ENCODE measurements around the gene SPTSSB. TPM values are rescaled to one million over a fixed set of nuclear protein-coding genes. Genes with fewer than 3 reads are reported as not detected.

SPTSSB gene
- total RNA-seq, 2 experiments from 2014 or later, result not detected

DNA sequence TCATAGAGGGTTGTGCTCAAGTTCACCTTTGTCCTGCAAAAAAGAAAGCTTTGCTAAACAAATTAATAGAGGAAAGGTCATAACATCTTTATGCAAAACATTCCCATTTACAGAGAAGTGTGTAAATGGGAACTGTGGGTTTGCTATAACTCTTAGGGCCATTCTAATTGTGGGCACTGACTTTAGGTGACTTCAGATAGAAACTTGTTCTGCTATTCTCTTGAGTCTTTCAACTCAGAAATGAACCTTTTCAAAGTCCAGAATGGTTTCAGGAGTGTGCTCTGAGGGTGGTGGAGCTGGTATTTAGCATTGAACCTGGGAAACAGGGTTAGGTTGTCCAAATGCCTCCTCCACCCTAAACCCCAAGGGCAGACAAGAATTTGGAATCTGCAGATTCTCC, 34.0 kb downstream of the SPTSSB start:
- POLR2A ChIA-PET, result interaction anchor here (0.7 kb wide), 1 partner anchor 1540 kb away, joined by 3 read pairs; no protein-coding TSS in a partner anchor
- CTCF ChIA-PET (ENCODE audit: unreplicated experiment), result no interaction called here
- no peak overlapping the region for H3K4me2 ChIP-seq (ENCODE audit: low read length)

DNA sequence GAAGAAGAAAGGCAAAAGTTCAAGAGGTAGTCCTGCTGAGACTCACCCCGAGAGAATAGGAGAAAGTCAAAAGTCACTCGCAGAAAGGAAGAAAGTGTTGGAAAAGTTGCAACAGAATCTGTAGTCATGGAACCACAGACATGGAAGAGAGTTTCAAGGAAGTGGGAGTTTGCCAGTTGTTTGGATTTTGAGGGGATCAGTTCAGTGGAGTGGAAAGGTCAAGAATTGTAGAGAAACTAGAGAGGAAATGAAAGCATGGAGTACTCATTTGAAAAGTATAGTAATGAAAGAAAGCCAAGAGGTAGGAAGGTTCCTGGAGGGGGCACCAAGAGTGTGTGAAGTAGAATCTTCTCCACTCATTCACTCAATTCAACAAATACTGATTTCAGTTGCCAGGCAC, 34.7 kb downstream of the SPTSSB start:
- Histone ChIP-seq H4K20me1 (ENCODE audit: insufficient read depth, low read length) (no peaks in the 10 kb centered on the region), H3K4me1 (ENCODE audit: insufficient read depth, low read length, poor library complexity, severe bottlenecking) (no peaks in the 10 kb centered on the region), H3K9me3 (ENCODE audit: low read length) (no peaks in the 10 kb centered on the region), H3K27ac (ENCODE audit: low read depth, low read length, poor library complexity, severe bottlenecking) (no peak overlapping the region), H3K79me2 (ENCODE audit: insufficient read depth, low read depth, low read length) (no peaks in the 10 kb centered on the region), H3K36me3 (ENCODE audit: insufficient read depth, low read length) (no peaks in the 10 kb centered on the region), H3K4me2 (ENCODE audit: low read length) (no peak overlapping the region), H3K4me3 (ENCODE audit: low read depth, low read length, poor library complexity, severe bottlenecking) (no peak overlapping the region), H3K9me2 (ENCODE audit: insufficient read depth, low read length) (no peaks in the 10 kb centered on the region), H2AFZ (ENCODE audit: low read length) (no peak overlapping the region)
- TF ChIP-seq, protein P1, sequence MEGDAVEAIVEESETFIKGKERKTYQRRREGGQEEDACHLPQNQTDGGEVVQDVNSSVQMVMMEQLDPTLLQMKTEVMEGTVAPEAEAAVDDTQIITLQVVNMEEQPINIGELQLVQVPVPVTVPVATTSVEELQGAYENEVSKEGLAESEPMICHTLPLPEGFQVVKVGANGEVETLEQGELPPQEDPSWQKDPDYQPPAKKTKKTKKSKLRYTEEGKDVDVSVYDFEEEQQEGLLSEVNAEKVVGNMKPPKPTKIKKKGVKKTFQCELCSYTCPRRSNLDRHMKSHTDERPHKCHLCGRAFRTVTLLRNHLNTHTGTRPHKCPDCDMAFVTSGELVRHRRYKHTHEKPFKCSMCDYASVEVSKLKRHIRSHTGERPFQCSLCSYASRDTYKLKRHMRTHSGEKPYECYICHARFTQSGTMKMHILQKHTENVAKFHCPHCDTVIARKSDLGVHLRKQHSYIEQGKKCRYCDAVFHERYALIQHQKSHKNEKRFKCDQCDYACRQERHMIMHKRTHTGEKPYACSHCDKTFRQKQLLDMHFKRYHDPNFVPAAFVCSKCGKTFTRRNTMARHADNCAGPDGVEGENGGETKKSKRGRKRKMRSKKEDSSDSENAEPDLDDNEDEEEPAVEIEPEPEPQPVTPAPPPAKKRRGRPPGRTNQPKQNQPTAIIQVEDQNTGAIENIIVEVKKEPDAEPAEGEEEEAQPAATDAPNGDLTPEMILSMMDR (conservative IDR thresholded peaks at IDR 0.05; ENCODE audit: low read length), result no peak
- no peak for TF ChIP-seq EZH2phosphoT487 (IDR thresholded peaks at IDR 0.05; ENCODE audit: borderline replicate concordance, low read depth, low read length)
- no peak for DNase-seq (ENCODE audit: low spot score)
- no TSS peak for BruUV-seq (replicated peaks)
- ChIA-PET CTCF (ENCODE audit: unreplicated experiment) (no interaction called here), POLR2A (interaction anchor here (1.1 kb wide), 1 partner anchor 9 kb away, joined by 3 read pairs; no protein-coding TSS in a partner anchor)
- intact Hi-C loops (cut with micrococcal nuclease; ENCODE audit: unreplicated experiment), result no loop called here

More for the DNA sequence above, 34.0 kb downstream of the SPTSSB start:
- Histone ChIP-seq H3K4me3 (ENCODE audit: low read depth, low read length, poor library complexity, severe bottlenecking) (no peak overlapping the region), H2AFZ (ENCODE audit: low read length) (no peak overlapping the region), H3K4me1 (ENCODE audit: insufficient read depth, low read length, poor library complexity, severe bottlenecking) (no peaks in the 10 kb centered on the region), H3K27ac (ENCODE audit: low read depth, low read length, poor library complexity, severe bottlenecking) (no peak overlapping the region), H3K9me2 (ENCODE audit: insufficient read depth, low read length) (no peaks in the 10 kb centered on the region), H3K79me2 (ENCODE audit: insufficient read depth, low read depth, low read length) (no peaks in the 10 kb centered on the region), H3K9me3 (ENCODE audit: low read length) (no peaks in the 10 kb centered on the region), H4K20me1 (ENCODE audit: insufficient read depth, low read length) (no peaks in the 10 kb centered on the region), H3K36me3 (ENCODE audit: insufficient read depth, low read length) (no peaks in the 10 kb centered on the region)
- intact Hi-C loops (cut with micrococcal nuclease; ENCODE audit: unreplicated experiment), result no loop called here
- BruUV-seq (replicated peaks), result no TSS peak
- DNase-seq (ENCODE audit: low spot score), result no peak
- TF ChIP-seq, protein P1 (conservative IDR thresholded peaks at IDR 0.05; ENCODE audit: low read length), result no peak
- no peak for TF ChIP-seq EZH2phosphoT487 (IDR thresholded peaks at IDR 0.05; ENCODE audit: borderline replicate concordance, low read depth, low read length)

DNA sequence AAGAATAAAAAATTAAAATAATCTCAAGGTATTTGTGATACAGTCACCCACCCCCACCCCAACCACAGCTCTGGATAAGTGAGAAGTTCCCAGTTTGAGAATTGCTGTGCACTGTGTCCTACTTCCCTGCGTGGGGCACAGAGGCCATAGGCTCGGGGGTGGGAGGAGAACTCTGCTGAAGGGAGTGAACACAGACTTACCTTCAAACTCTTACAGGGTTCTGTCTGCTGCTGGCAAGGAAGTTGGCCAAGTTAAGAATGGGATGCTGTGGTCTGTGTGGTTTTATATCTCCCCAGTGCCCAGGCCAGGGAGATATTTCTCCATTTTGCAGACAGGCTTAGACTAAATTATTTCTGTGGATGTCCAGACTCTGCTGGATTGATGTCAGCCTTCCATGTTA, 37.6 kb downstream of the SPTSSB start:
- no peak for DNase-seq (ENCODE audit: low spot score)
- intact Hi-C loops (cut with micrococcal nuclease; ENCODE audit: unreplicated experiment), result no loop called here
- BruUV-seq (replicated peaks), result no TSS peak
- Histone ChIP-seq H3K4me1 (ENCODE audit: insufficient read depth, low read length, poor library complexity, severe bottlenecking) (no peaks in the 10 kb centered on the region), H3K9me2 (ENCODE audit: insufficient read depth, low read length) (no peaks in the 10 kb centered on the region), H3K4me2 (ENCODE audit: low read length) (no peak overlapping the region), H3K4me3 (ENCODE audit: low read depth, low read length, poor library complexity, severe bottlenecking) (no peak overlapping the region), H3K36me3 (ENCODE audit: insufficient read depth, low read length) (no peaks in the 10 kb centered on the region), H3K79me2 (ENCODE audit: insufficient read depth, low read depth, low read length) (no peaks in the 10 kb centered on the region), H4K20me1 (ENCODE audit: insufficient read depth, low read length) (no peaks in the 10 kb centered on the region), H2AFZ (ENCODE audit: low read length) (no peak overlapping the region), H3K27ac (ENCODE audit: low read depth, low read length, poor library complexity, severe bottlenecking) (no peak overlapping the region), H3K9me3 (ENCODE audit: low read length) (no peaks in the 10 kb centered on the region)
- ChIA-PET CTCF (ENCODE audit: unreplicated experiment) (no interaction called here), POLR2A (no interaction called here)
- TF ChIP-seq, protein P1 (conservative IDR thresholded peaks at IDR 0.05; ENCODE audit: low read length), result no peak
- TF ChIP-seq EZH2phosphoT487 (IDR thresholded peaks at IDR 0.05; ENCODE audit: borderline replicate concordance, low read depth, low read length), result no peak
